Thyroid gland (tissue), 4 donors: ENCODE results near the gene CTDNEP1. TPM values are rescaled to one million over a fixed set of nuclear protein-coding genes. Genes with fewer than 3 reads are reported as not detected.

Source experiments
- DNase-seq, 2 donors: peaks; one replicate each; pipeline ENCODE4 v3.0.0-alpha.2; 2019
- H3K27ac ChIP-seq, 3 donors: fragments of 200-600 bp; sonication (generic); 1 replicate in 2 of 3; 2 replicates in 1 of 3; pipeline ENCODE4 v1.5.1; 2016 to 2019; ENCODE audit warnings: mild to moderate bottlenecking in 1 of 3, moderate library complexity in 1 of 3
- H3K27me3 ChIP-seq: fragments of 200-600 bp; sonication (generic); one replicate; pipeline ENCODE4 v1.5.1; 2019
- H3K36me3 ChIP-seq, 2 donors: fragments of 200-600 bp; sonication (generic); one replicate each; pipeline ENCODE4 v1.5.1; 2016 to 2019
- H3K4me1 ChIP-seq, 2 donors: fragments of 200-600 bp; sonication (generic); one replicate each; pipeline ENCODE4 v1.5.1; 2017 to 2019
- H3K4me3 ChIP-seq, 3 donors: fragments of 200-600 bp; sonication (generic); replicated peaks in 1 of 3; 1 replicate in 2 of 3; 2 replicates in 1 of 3; pipeline ENCODE4 v1.5.1; 2016; ENCODE audit warnings: mild to moderate bottlenecking in 1 of 3
- H3K9me3 ChIP-seq: fragments of 200-600 bp; sonication (generic); one replicate; pipeline ENCODE4 v1.5.1; 2017
- POLR2A ChIP-seq, 2 donors: fragments of 450-650 bp; IDR thresholded peaks; one replicate each; pipeline ENCODE4 v1.6.1; 2017; ENCODE audit warnings: antibody characterized with exemption in 2 of 2, mild to moderate bottlenecking in 2 of 2, moderate library complexity in 1 of 2
- WGBS, 2 donors: methylation state at CpG; one replicate each; pipeline ENCODE4 v1.1.5; 2017; 5-methylcytosine and 5-hydroxymethylcytosine counted together
- intact Hi-C: fragments of 100-400 bp; cut with DNase I; formaldehyde crosslinking; loops from one replicate; pipeline ENCODE4 v1.15.1; 2023
- total RNA-seq, 4 donors: library from RNA; depleted of rRNA; stranded (reverse); fragments of >200 nt; gene quantifications; one replicate each; pipeline ENCODE4 v1.2.3, GENCODE V29; 2016
- TF ChIP-seq, protein P1 (sequence below), 6 experiments: fragments of 200-600 bp in 3 of 6; fragments of 450-650 bp in 3 of 6; sonication (generic) in 3 of 6; IDR thresholded peaks; one replicate each; pipeline ENCODE4 v1.5.1; 2016 to 2019; ENCODE audit warnings: antibody characterized with exemption in 6 of 6, mild to moderate bottlenecking in 2 of 6, inconsistent platforms in 1 of 6, moderate library complexity in 1 of 6

Gene CTDNEP1
- total RNA-seq, 4 donors from 2014 or later: 35.1 to 70.4 (median 48.4) TPM

DNA sequence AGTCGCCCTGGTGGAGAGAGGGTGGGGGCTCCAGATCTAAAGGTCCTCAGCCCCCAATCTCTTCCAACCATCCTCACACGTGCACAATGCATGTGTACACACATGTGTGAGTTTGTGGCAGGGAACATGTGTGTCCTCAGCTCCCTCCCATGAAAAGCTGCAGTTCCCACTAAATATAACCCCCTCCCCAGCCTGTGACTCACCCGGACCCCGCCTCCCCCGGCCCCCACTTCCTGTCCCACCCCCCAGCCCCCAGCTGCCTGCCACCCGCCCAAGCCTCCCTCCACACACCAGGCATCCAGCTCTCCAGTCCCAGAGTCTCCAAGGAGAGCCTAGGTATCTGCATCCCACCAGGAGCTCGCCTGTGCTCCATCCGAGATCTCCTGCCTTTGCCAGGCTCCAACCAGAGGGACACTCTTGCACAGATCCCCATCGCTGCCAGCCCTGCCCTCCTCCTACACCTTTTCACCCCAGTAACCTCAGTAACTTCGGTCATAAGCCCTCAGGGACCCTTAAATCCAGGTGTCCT lies 35.8 kb downstream of the CTDNEP1 start:
- no peak for TF ChIP-seq POLR2A (IDR thresholded peaks at IDR 0.05)
- TF ChIP-seq, protein P1, sequence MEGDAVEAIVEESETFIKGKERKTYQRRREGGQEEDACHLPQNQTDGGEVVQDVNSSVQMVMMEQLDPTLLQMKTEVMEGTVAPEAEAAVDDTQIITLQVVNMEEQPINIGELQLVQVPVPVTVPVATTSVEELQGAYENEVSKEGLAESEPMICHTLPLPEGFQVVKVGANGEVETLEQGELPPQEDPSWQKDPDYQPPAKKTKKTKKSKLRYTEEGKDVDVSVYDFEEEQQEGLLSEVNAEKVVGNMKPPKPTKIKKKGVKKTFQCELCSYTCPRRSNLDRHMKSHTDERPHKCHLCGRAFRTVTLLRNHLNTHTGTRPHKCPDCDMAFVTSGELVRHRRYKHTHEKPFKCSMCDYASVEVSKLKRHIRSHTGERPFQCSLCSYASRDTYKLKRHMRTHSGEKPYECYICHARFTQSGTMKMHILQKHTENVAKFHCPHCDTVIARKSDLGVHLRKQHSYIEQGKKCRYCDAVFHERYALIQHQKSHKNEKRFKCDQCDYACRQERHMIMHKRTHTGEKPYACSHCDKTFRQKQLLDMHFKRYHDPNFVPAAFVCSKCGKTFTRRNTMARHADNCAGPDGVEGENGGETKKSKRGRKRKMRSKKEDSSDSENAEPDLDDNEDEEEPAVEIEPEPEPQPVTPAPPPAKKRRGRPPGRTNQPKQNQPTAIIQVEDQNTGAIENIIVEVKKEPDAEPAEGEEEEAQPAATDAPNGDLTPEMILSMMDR (IDR thresholded peaks at IDR 0.05): no peak
- no peaks in the 10 kb centered on the region for H3K9me3 ChIP-seq
- H3K27me3 ChIP-seq: no peaks in the 10 kb centered on the region
- H3K4me3 ChIP-seq: peak overlapping the region in 1 of 3 donors; percentile 41
- no peak for DNase-seq
- peaks cover 28 to 63% of the 10 kb centered on the region in 2 donors for H3K4me1 ChIP-seq
- intact Hi-C loops: no loop called here
- H3K36me3 ChIP-seq: no peaks in the 10 kb centered on the region
- WGBS, 2 donors: 34% methylated on average over 10 of the region's 10 CpGs
- H3K27ac ChIP-seq: peak overlapping the region in 2 of 3 donors; percentile 38 to 83

- Histone ChIP-seq H3K27ac (peak overlapping the region in 1 of 3 donors; percentile 38), H3K36me3 (no peaks in the 10 kb centered on the region), H3K4me3 (peak overlapping the region in 1 of 3 donors; percentile 35), H3K9me3 (no peaks in the 10 kb centered on the region), H3K27me3 (no peaks in the 10 kb centered on the region), H3K4me1 (peaks cover 25 to 59% of the 10 kb centered on the region in 2 donors)
- no peak for TF ChIP-seq POLR2A (IDR thresholded peaks at IDR 0.05)
- TF ChIP-seq, protein P1 (IDR thresholded peaks at IDR 0.05): no peak
- WGBS, 2 donors: 31 to 42% methylated on average over 8 of the region's 9 CpGs
- intact Hi-C loops: no loop called here
- no peak for DNase-seq
Observed at GRCh38 chr17:7215136-7215638, 36.3 kb downstream of the CTDNEP1 start.

DNA sequence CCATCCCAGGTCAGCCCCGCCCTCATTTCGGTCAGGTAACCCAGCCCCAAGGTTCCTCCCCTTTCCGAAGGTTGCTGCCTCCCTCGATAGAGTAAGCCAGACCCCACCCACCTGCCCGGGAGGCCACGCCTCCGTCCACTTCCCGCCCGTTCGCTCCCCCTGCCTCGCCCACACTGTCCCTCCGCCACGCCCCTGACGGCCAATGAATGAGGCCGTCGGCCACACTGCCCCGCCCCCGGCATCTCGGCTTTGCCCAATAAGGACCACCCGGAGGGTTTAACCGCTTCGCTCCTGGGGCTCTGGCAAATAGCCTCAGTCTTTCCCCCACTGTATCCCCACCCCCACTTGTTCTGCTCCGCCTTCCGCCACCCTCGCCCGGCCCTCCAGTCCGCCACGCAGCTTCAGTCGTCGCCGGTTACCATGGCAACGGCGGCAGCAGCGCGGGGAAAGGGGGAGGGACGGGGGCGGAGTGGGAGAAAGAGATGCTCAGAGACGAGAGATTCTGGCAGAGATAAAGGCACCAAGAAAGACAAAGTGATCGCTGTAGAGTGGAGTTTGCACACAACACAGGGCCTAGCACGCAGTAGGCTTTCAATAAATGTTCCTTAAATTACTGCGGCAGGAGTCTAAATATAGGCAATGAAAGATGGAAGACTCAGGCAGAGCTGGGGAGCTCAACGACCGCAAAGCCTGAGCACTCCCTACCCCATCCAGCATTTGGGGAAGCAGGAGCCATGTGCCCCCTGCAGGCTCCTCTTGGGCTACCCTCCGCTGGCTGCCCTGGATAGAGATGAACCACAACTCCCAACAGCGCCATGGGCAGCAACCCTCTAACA lies 37.0 kb downstream of the CTDNEP1 start:
- DNase-seq: peak; percentile 96 to 98
- no peaks in the 10 kb centered on the region for H3K9me3 ChIP-seq
- peak overlapping the region in 2 of 3 donors; percentile 19 to 35 for H3K4me3 ChIP-seq
- H3K27ac ChIP-seq: peak overlapping the region in 2 of 3 donors; percentile 31 to 68
- TF ChIP-seq, protein P1 (IDR thresholded peaks at IDR 0.05): peak in 5 of 6 experiments; percentile 13 to 47 (median 37)
- no peak for TF ChIP-seq POLR2A (IDR thresholded peaks at IDR 0.05)
- H3K36me3 ChIP-seq: no peaks in the 10 kb centered on the region
- intact Hi-C loops: no loop called here
- H3K4me1 ChIP-seq: peaks cover 25 to 59% of the 10 kb centered on the region in 2 donors
- no peaks in the 10 kb centered on the region for H3K27me3 ChIP-seq
- 1% methylated on average over 40 to 43 of the region's 45 CpGs for WGBS, 2 donors

DNA sequence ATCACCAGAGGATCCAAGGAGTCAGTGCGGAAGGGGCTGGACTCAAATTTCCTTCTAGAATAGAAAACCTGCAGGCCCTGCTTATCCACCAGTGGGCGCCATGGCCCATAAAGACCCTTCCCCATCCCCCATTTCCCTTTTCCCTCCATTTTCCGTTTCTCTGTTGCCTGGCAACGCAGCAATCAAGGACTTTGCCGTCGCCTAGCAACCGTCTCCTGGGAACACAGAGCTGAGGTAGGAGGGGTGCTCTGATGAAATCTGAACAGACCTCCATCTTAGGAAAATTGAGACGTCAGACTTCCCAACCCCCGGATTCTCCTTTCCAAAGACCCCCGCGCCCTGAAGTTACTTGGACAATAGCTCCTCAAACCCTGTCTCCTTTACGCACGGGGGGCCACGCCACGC lies 37.6 kb downstream of the CTDNEP1 start:
- peaks cover 25 to 53% of the 10 kb centered on the region in 2 donors for H3K4me1 ChIP-seq
- H3K4me3 ChIP-seq: peak overlapping the region in 1 of 3 donors; percentile 35
- no peaks in the 10 kb centered on the region for H3K36me3 ChIP-seq
- no peaks in the 10 kb centered on the region for H3K9me3 ChIP-seq
- intact Hi-C loops: no loop called here
- DNase-seq: peak; percentile 50 to 69
- 3 to 6% methylated on average over 15 of the region's 15 CpGs for WGBS, 2 donors
- no peak for TF ChIP-seq POLR2A (IDR thresholded peaks at IDR 0.05)
- TF ChIP-seq, protein P1 (IDR thresholded peaks at IDR 0.05): peak in 3 of 6 experiments; percentile 35 to 37 (median 37)
- no peaks in the 10 kb centered on the region for H3K27me3 ChIP-seq
- H3K27ac ChIP-seq: peak overlapping the region in 1 of 3 donors; percentile 68
